Muscle layer of duodenum (tissue), 2 donors: Measurements from ENCODE around the gene PLCG2.

ENCODE experiments used
- H3K27ac ChIP-seq: one replicate; pipeline ENCODE4 v1.7.0; 2013; ENCODE audit warnings: mild to moderate bottlenecking, low read length
- H3K27me3 ChIP-seq: one replicate; pipeline ENCODE4 v1.7.0; 2013; ENCODE audit warnings: low read depth, mild to moderate bottlenecking, control low read depth, low read length
- H3K36me3 ChIP-seq, 2 donors: one replicate each; pipeline ENCODE4 v1.7.0; 2013; ENCODE audit warnings: low read length in 2 of 2, control low read depth in 1 of 2, mild to moderate bottlenecking in 1 of 2; ENCODE audit not compliant: insufficient read depth in 2 of 2, control insufficient read depth in 1 of 2
- H3K4me1 ChIP-seq, 2 donors: one replicate each; pipeline ENCODE4 v1.7.0; 2013; ENCODE audit warnings: low read length in 2 of 2, mild to moderate bottlenecking in 2 of 2, control low read depth in 1 of 2, moderate library complexity in 1 of 2; ENCODE audit not compliant: insufficient read depth in 2 of 2, control insufficient read depth in 1 of 2
- H3K4me3 ChIP-seq, 2 donors: one replicate each; pipeline ENCODE4 v1.7.0; 2013; ENCODE audit warnings: low read length in 2 of 2, low read depth in 1 of 2, mild to moderate bottlenecking in 1 of 2
- H3K9me3 ChIP-seq, 2 donors: one replicate each; pipeline ENCODE4 v1.7.0; 2013; ENCODE audit warnings: low read length in 2 of 2, control low read depth in 1 of 2, mild to moderate bottlenecking in 1 of 2; ENCODE audit not compliant: control insufficient read depth in 1 of 2
- donor health status: healthy.

Gene PLCG2

GRCh38 chr16:81780350-81780749, 1.3 kb downstream of the PLCG2 start:
- Histone ChIP-seq H3K9me3 (no peaks in the 10 kb centered on the region), H3K4me1 (peaks cover 0 to 5% of the 10 kb centered on the region in 2 donors), H3K36me3 (no peaks in the 10 kb centered on the region), H3K4me3 (peak overlapping the region; percentile 61 to 73), H3K27me3 (no peaks in the 10 kb centered on the region), H3K27ac (no peak overlapping the region)

GRCh38 chr16:81782236-81782635, 3.1 kb downstream of the PLCG2 start:
- Histone ChIP-seq H3K27me3 (no peaks in the 10 kb centered on the region), H3K36me3 (no peaks in the 10 kb centered on the region), H3K27ac (no peak overlapping the region), H3K4me3 (no peak overlapping the region), H3K9me3 (no peaks in the 10 kb centered on the region), H3K4me1 (peaks cover 0 to 5% of the 10 kb centered on the region in 2 donors)

- H3K27me3 ChIP-seq: no peaks in the 10 kb centered on the region
- H3K4me3 ChIP-seq: no peak overlapping the region
- H3K4me1 ChIP-seq: peaks cover 0 to 5% of the 10 kb centered on the region in 2 donors
- H3K9me3 ChIP-seq: no peaks in the 10 kb centered on the region
- H3K27ac ChIP-seq: peak overlapping the region; percentile 8
- no peaks in the 10 kb centered on the region for H3K36me3 ChIP-seq
These were observed 5.1 kb downstream of the PLCG2 start for GRCh38 chr16:81784072-81784795.

GRCh38 chr16:81785138-81785924, 6.2 kb downstream of the PLCG2 start:
- H3K9me3 ChIP-seq: no peaks in the 10 kb centered on the region
- no peaks in the 10 kb centered on the region for H3K27me3 ChIP-seq
- H3K36me3 ChIP-seq: no peaks in the 10 kb centered on the region
- H3K4me1 ChIP-seq: peaks cover 0 to 5% of the 10 kb centered on the region in 2 donors
- no peak overlapping the region for H3K27ac ChIP-seq
- no peak overlapping the region for H3K4me3 ChIP-seq

- H3K27me3 ChIP-seq: no peaks in the 10 kb centered on the region
- H3K9me3 ChIP-seq: no peaks in the 10 kb centered on the region
- H3K36me3 ChIP-seq: no peaks in the 10 kb centered on the region
- peaks cover 0 to 5% of the 10 kb centered on the region in 2 donors for H3K4me1 ChIP-seq
- H3K27ac ChIP-seq: no peak overlapping the region
- no peak overlapping the region for H3K4me3 ChIP-seq
These were observed 7.2 kb downstream of the PLCG2 start for GRCh38 chr16:81786321-81786720.

- H3K36me3 ChIP-seq: no peaks in the 10 kb centered on the region
- H3K4me3 ChIP-seq: no peak overlapping the region
- H3K27ac ChIP-seq: no peak overlapping the region
- no peaks in the 10 kb centered on the region for H3K9me3 ChIP-seq
- H3K4me1 ChIP-seq: peaks cover 0 to 5% of the 10 kb centered on the region in 2 donors
- no peaks in the 10 kb centered on the region for H3K27me3 ChIP-seq
These were observed 7.8 kb downstream of the PLCG2 start for GRCh38 chr16:81786868-81787267.

GRCh38 chr16:81787659-81788058, 8.6 kb downstream of the PLCG2 start:
- Histone ChIP-seq H3K4me3 (no peak overlapping the region), H3K36me3 (no peaks in the 10 kb centered on the region), H3K27me3 (no peaks in the 10 kb centered on the region), H3K4me1 (peaks cover 0 to 5% of the 10 kb centered on the region in 2 donors), H3K9me3 (no peaks in the 10 kb centered on the region), H3K27ac (no peak overlapping the region)

- Histone ChIP-seq H3K9me3 (no peaks in the 10 kb centered on the region), H3K4me1 (no peaks in the 10 kb centered on the region), H3K36me3 (no peaks in the 10 kb centered on the region), H3K27me3 (no peaks in the 10 kb centered on the region), H3K27ac (no peak overlapping the region), H3K4me3 (no peak overlapping the region)
These were observed 11.2 kb downstream of the PLCG2 start for GRCh38 chr16:81790277-81790676.

GRCh38 chr16:81790830-81791435, 11.8 kb downstream of the PLCG2 start:
- no peaks in the 10 kb centered on the region for H3K36me3 ChIP-seq
- no peak overlapping the region for H3K4me3 ChIP-seq
- H3K27me3 ChIP-seq: no peaks in the 10 kb centered on the region
- no peaks in the 10 kb centered on the region for H3K4me1 ChIP-seq
- no peak overlapping the region for H3K27ac ChIP-seq
- H3K9me3 ChIP-seq: no peaks in the 10 kb centered on the region

- Histone ChIP-seq H3K9me3 (no peaks in the 10 kb centered on the region), H3K27ac (no peak overlapping the region), H3K4me1 (no peaks in the 10 kb centered on the region), H3K36me3 (no peaks in the 10 kb centered on the region), H3K4me3 (no peak overlapping the region), H3K27me3 (no peaks in the 10 kb centered on the region)
These were observed 13.7 kb downstream of the PLCG2 start for GRCh38 chr16:81792828-81793227.

- H3K4me1 ChIP-seq: no peaks in the 10 kb centered on the region
These were observed 16.1 kb downstream of the PLCG2 start for GRCh38 chr16:81795193-81795592.

More at GRCh38 chr16:81795193-81795592, 16.1 kb downstream of the PLCG2 start:
- H3K36me3 ChIP-seq: no peaks in the 10 kb centered on the region
- H3K4me3 ChIP-seq: no peak overlapping the region
- H3K27me3 ChIP-seq: no peaks in the 10 kb centered on the region
- no peak overlapping the region for H3K27ac ChIP-seq
- H3K9me3 ChIP-seq: no peaks in the 10 kb centered on the region
